Fibroblast of skin of right quadriceps (primary cell): ENCODE data around the gene PTPRJ.
"Not testable (repeated sequence)": the region's sequence is repeated elsewhere in the genome, so short reads cannot be mapped to it uniquely, and the experiment has no call there.

Experiments
- DNase-seq: peaks from one replicate; pipeline ENCODE4 v3.0.0-alpha.2; 2013

The PTPRJ gene

DNA sequence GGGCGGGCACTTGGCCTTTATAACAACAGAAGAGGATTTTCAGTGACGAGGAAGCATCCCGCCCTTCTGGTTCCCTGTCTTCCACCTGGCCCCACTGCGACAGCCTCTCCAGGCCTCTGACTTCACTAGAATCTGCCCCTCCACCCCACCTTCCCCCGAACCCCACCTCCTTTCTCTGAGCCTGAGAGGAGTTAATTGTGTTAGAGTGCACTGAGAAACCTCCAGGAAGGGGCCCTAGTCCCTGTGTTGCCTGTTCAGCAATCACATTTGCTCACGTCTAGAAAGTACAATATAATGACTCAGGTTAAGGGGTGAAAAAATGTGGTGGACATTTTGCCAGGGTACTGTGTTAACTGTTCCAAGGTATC, 38.8 kb downstream of the PTPRJ start:
- no peak for DNase-seq

DNA sequence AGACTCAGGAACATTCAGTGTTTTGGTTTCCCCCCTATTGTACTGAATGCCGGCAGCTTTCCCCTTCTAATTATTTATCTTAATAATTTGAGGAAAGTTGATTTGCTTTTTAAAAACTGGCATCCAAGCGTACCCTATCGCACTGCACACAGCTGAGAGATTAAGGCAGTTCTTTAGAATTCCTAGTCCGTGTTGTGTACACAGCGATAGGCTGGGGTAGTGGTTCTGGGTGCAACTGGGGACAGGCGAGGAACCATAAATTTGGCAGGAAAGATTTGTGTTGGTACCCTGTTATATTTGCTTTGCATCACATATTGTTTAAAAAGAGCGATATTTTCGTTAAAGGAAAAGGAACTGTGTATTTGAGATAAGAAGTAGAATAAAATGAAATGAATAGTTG, 39.2 kb downstream of the PTPRJ start:
- DNase-seq = no peak

DNA sequence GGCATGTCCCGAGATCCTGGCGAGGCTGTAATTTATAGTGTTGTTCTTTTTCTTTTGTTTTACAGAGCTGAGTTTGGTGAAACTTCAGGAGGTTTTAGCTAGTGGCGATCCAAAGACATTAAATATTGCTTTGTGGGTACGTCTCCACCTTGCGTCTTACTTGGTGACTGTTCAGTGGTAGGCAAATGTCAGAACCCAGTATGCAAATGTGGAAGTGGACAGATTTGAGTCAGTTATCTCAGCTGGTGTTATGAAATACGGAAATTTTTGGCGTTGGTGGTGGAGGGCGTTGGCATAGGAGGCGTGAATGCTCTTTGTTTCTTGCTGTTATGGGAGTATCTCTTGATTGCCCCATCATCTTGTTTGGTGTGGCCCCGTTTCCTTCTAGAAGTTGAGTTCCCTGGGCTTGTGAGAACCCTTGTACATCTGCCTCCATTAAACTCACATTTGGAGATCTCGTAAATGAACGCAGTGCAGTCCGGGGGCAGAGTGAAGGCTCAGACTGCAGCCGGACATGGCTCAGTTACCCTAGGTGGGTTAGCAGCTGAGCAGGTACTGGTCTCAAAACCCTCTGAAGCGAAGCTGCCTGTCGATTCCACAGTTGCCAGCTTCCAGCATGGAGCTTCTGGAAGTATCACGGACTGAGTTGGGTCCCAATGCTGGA, 39.9 kb downstream of the PTPRJ start:
- DNase-seq = no peak

DNA sequence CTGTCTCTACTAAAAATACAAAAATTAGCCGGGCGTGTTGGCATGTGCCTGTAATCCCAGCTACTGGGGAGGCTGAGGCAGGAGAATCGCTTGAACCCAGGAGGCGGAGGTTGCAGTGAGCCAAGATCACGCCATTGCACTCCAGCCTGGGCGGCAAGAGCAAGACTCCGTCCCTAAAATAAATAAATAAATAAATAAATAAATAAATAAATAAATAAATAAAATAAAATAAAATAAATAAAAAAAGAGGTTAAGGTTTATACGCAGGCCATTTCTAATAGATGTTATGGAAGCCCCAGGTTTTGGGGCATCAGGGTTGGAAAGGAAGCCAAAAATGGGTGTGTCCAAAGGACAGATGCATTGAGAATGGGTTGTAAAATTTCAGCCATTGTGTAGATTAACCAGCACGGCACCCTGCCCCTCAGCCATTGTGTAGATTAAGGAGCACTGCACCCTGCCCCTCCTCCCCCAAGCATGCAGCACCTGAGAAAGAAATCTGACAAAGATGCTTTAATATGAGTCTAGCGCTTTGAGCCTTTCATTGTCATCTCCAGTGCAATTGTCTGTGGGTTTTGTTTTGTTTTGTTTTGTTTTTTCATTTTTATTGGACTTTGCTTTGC, 41.0 kb downstream of the PTPRJ start:
- DNase-seq = not testable (repeated sequence)

DNA sequence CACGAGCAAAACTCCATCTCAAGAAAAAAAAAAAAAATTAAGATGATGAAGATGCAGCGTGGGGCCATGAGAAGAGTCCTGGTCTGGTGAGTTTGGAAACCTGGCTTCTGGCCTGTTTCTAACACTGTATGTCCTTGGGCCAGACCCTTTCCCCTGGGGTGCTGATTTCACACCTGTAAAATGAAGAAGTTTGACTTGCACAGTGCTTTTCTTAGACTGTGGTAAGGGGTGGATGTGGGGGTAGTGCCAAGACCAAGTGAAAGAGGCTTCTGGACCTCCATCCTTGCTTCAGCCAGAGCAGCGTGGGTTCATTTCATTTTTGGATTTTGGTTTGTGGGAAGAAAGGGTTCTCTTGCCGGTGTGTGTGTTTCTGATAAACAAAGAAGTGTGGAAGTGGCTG, 42.1 kb downstream of the PTPRJ start:
- DNase-seq = no peak

DNA sequence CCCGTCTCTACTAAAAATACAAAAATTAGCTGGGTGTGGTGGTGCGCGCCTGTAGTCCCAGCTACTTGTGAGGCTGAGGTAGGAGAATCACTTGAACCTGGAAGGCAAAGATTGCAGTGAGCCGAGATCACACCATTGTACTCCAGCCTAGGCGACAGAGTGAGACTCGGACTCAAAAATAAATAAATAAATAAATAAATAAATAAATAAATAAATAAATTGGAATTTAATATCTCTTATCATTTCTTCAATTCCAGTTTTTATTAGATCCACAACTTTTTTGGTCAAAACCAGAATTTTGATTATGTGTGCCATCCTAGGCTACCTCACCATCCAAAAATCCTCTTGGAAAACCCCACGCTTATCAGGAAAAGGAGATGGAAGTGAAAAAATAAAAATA, 43.2 kb downstream of the PTPRJ start:
- not testable (repeated sequence) for DNase-seq

DNA sequence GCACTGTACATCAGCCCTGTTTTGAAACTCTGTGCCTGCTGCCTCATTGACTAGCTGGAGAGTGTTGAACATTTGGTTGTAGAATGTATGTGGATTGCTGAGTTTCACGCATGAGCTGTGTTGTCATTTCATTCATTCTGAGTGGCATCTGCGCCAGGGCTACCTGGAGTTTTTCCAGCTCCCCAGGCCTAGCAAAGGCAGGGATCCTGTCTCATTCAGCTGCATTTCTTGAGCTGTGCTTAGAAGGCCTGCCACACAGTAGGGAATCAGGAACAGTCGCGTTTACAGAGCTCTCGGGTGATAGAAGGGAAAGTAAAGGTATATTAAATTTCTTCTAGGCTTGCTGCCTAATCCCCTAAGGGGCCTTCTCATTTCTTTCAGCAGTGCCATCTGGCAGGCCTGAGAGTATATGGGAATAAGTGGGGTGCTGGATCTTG, 44.3 kb downstream of the PTPRJ start:
- DNase-seq = no peak

DNA sequence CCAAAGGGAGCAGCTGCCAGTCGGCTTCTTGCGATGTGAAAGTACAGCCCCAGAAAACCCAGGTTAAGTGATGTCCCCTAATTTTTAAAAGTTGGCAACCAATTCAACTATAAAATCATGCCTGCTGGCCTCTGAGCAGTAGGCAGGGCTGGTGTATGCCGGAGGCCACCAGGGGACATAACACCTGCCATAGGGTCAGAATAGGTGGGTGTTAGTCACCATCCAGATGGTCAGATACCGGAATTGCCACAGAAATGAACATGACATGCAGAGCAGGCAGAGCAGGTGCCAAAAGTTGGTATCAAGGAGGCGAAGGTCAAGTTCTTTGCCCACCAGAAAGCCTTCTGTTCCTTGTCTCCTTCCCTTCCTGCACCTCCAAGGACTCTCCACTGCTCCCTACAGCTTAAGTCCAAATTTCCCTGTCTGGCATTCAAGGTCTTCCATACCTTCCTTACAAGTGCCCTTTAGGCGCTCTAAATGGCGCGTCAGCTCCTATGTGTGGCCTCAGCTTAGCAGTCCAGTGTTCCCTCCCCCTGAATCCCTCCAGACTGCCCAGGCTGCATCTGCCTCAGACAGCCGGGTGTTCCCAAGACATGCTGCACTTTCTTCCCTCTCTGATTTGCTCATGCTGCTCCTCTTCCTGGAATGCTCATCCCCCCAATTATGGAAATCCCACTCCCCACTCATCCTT, 45.1 kb downstream of the PTPRJ start:
- no peak for DNase-seq

DNA sequence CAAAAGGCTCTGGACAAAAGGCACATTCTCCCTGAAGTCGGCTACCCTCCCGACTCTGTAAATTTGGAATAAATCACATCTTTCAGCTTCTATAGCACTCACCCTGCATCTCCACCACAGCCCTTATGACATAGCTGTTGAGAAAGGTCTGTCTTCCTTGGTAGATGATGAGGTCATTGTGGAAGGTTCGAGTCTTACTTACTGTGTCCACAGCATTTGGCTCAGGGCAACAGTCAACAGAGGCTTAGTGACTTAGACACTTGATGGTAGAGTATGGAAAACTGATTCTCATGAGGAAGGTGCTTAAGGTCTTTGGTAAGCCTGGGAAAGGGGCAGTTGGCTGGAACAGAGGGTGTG, 45.6 kb downstream of the PTPRJ start:
- DNase-seq = no peak

DNA sequence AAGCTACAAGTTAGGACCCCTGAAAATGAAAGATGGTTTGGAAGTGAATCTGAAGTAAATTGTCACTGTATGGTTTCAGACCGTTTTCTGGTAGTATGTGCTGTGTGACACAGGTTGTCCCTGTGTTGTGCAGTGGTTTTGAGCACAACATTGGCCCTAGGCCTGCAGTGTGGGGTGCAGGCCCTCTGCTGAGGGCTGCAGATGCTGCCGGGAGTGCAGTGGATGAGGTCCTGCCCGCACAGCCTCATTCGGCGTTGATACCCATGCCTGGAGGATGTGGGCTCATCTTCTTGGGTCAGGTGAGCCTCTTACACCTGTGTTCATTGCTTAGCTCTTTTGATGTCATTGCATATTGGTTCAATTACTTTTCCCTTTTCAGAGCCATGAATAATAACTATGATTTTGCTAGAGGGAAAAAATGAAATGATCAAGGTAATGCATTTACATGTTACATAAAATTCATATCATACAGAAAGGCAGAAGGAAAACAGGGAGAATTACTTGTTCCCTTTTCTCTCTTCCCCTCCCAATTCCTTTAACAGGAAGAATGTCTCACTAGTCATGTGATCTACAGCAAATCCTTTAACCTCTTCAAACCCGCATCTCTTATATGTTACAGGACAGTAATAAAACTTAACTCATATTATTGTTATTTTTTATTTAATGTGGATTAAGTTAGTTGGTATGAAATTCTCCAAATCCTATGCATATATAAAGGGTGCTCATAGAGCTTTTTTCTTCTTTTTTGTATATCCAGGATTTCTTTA, 48.7 kb downstream of the PTPRJ start:
- no peak for DNase-seq

DNA sequence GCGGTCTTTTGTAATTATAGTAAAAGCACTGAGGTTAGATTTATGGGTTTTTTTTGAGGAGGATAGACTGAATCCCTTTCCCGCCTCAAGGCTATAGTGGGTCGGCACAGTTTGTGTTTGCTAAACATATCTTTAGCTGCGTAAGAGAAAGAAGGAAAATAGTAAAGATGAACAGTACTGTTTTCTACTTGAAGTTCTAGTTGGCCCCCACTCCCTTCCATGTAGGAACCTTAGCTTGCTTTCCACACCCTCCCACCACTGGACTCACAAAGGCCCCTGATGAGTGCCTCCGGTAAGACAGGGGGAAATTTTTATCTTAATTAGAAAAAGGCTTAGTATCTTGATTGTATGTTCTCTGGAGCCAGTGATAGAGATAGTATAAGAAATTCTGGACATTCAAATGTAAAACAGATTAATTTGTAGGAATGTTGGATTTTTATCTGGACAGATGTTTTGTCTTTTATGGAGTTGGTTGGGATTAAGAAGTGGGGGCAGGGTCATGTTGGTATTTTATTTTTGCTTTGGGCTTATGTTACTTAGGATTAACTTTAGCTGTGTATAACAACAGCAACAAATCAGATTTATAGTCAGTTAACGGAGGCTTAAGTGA, 49.4 kb downstream of the PTPRJ start:
- DNase-seq = no peak

DNA sequence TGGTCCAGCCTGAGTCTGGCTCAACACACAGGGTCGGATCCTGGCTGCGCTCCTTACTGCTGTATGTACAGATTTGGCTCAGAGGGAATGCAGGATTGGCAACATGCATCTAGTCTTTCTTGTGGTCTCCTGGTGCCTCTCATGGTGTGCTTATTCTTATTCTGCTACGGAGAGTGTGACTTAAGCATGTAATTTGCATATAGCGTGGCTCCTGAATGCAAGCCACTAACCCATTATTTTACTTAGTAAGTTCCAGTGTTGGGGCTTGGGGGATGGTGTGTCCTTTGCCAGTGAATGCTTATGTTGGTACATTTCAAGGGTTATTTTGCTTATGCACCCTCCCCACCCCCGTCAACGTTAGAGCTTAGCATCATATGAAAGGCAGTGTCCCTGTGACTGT, 51.2 kb downstream of the PTPRJ start:
- no peak for DNase-seq

DNA sequence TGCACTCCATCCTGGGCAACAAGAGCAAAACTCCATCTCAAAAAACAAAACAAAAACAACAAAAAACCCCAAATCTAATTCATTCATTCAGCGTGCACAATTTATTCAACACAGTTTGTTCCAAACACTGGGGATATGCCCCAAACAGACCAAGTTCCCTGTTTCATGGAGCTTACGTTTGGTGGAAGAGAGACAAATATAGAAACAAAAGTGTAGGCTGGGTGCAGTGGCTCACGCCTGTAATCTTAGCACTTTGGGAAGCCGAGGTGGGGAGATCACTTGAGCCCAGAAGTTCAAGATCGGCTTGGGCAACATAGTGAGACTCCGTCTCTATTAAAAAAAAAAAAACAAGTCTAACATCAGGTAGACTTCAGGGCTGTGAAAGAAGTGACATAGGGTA, 52.4 kb downstream of the PTPRJ start:
- DNase-seq = no peak

DNA sequence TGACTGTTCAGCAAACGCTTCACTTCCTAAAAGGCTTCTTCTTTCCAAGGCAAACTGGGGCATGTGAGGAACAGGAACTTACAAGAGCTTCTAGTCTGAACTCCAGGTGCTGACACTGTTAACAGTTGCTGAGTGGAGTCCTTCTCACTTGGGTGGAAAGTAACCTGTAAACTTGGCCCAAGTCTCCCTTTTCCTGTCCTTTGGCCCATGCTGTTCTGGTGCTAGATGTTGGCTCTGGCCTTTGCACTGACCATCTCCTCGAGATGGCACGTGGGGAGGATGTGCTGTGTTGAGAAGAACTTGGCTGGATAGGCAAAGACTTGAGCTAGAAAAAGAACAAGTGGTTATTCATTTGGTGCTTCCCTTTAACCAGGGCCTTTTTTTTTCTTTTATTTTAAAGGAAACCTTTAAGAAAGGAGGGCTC, 53.6 kb downstream of the PTPRJ start:
- DNase-seq = no peak

DNA sequence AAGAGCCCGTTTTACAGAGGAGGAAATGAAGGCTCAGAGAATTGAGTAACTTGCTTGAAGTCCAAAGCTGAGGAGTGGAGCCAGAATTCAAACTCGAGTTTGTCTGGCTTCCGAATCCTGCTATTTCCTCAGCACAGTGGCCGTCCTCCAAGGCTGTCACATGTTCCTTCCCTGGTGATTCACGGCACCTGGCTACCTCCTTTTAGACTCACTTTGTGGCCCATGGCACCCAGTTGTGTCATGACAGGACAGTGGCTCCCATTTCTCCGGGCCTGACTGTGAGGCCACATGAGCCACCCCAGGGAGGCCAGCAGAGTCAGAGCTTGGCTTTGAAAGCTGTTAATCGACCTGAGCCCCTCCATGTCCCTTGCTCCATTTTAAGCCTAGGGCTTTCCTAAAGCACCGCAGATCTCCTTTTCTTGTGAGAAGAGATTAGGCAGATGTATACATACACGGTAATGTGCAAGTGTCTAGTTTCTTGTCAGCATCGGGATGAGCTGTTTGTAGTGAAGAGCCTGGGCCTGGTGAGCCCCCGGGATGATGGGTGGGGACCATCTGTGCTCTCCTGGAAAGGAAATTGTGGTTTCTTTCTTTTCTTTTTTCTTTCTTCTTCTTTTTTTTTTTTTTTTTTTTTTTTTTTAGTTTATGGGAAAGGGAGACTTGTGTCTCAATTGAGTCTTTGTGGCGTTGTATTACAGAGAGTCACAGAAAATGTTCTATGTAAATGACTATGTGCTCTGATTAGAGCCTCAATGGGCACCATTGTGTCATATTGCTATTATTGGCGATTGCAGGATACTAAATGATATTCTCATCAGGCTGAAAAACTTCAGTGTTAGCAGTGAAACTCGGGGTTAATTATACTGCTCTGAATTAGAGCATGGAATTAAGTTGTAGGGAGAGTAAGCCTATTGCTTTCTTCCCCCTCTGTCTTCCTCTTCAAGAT, 54.8 kb downstream of the PTPRJ start:
- no peak for DNase-seq

DNA sequence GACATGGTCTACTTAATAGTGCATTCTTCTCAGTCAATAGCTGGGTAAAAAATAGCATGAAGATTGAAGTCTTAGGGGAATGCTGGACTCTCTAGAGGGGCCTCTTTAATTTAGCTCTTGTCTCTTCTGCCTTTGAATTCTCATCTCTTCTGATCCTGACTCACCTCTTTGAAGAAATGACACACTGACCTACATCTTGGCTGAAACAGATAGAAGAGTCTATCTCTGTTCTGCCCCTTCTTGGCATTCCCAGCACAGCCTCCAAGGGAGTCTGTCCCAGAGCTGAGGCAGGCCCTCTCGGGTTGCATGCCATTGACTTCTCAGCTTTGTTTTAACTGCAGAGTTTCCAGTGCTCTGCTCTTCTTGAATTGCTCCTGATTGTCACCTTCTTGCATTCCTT, 55.7 kb downstream of the PTPRJ start:
- DNase-seq = no peak

DNA sequence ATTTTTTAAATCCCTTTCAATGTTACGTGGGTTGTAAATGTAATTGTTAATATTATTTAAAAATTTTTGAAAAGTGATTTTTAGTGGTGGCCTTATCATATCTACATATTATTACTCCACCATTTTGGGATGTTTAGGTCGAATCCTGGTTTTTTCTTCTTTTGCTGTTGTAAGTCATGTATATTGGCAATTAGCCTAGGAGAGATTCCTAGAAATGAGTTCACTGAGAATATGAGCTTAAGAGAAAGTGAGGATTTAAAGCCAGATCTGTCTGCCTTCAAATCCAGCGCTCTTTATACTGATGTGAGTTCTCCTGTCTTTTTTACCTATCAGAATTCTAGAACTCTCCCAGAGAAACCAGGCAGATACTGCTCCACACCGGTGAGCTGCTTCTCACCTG, 56.1 kb downstream of the PTPRJ start:
- peak; percentile 57 for DNase-seq

DNA sequence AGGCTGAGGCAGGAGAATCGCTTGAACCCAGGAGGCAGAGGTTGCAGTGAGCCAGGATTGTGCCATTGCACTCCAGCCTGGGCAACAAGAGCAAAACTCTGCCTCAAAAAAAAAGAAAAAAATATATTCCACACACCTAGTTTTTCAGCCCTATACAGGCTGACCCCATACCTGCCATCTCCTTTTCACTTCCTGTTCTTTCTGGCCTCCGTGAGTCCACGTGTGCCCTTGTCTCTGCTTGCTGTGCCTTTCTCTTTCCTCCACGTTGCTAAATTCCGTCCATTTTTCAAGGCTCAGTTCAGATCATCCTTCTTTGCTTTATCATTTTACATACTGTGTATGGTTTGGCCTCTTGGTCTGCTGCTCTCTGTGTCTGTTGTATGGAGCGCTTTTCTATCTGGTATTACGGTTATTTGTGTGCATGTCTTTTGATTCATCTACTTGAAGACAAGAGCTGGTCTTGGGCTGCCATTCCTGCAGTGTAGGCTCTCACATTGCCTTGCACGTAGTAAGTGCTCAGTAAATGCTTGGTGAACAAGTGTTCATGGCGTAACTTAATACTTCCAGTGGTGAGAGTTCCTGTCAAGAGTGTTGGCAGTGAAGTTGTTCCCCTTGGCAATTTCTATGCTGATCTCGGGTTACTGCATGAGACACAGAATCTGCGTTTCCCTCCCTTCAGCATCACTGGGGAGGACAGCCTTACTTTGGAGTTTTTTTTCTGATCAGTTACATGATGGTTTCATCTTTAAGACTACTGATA, 57.5 kb downstream of the PTPRJ start:
- peak; percentile 45 for DNase-seq

DNA sequence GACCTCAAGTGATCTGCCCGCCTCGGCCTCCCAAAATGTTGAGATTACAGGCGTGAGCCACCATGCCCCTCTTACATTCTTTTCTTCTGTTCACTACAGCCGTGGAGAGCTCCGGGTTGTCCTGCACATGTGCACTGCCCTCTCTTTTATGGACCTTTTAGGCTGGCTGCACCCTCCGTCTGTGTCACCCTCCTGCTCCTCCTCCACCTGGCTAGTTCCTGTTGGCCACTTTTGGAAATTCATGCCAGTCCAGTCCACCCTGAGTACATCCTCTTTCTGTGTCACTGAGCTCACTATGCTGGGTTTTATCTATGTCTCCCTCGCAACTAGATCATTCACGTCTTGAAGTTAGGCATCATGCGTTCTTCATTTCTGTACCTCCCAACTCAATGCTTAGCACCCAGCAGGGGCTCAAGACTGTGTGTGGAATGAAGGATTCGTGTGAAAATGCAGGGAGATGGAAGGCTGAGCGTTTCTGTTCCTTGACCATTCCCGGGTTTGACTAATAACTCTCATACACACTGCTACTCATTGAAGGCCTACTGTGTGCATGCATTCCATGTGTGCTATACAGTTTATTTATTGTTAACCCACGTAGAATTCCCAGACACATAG, 60.6 kb downstream of the PTPRJ start:
- DNase-seq = no peak

DNA sequence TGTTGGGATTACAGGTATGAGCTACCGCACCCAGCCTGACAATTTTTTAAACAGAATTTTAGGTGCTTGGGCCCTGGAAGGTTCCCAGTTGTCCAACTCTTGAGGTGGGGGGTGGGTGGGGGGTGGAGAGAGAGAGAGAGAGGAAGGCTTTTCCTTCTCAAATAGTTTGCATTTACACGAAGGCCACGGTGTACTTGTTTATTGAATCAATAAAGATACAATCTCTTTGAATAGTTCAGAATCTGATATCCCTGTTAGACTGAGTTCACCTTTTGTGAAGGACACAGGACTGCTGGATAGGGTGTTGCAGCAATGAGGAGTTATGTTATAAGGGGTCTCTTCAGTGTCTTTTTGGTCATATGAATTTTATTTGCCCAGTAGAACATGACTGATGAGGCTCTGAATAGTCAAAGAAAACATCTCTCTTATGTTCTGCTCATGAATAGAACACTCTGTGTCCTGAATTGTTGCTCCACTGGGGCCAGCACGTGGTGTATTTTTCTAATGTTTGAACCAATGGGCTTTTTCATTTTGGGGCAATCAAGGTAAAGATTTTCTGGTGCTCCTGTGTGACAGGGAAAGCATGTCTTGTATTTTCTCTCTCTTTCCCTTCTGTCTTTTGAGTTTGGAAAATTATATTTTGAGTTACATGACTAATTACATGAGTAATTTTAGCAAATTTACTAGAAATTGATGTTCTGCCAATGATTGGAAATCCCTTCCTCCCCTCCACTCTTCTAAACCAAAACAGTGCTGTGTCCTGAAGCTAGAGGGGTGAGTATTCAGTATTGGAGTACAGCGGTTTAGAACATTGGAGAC, 61.7 kb downstream of the PTPRJ start:
- no peak for DNase-seq
